Lower lobe of right lung (tissue), 2 donors: Measurements from ENCODE around the gene GSG1L. TPM values are rescaled to one million over a fixed set of nuclear protein-coding genes. Genes with fewer than 3 reads are reported as not detected.

Experiments used
- ATAC-seq, 2 donors: fragments of 200-7000 bp; cut with Tn5 transposase; one replicate each; pipeline ENCODE4 v1.9.1; 2020 to 2022; ENCODE audit warnings: mild to moderate bottlenecking in 2 of 2, moderate library complexity in 2 of 2
- DNase-seq: peaks from one replicate; pipeline ENCODE4 v3.0.0-alpha.2; 2020
- H3K27ac ChIP-seq: fragments of 200-600 bp; one replicate; pipeline ENCODE4 v1.8.0; 2022
- H3K27me3 ChIP-seq: fragments of 200-600 bp; one replicate; pipeline ENCODE4 v1.8.0; 2022; ENCODE audit warnings: low read depth
- H3K36me3 ChIP-seq: fragments of 200-600 bp; one replicate; pipeline ENCODE4 v1.8.0; 2022; ENCODE audit warnings: mild to moderate bottlenecking
- H3K4me1 ChIP-seq: fragments of 200-600 bp; one replicate; pipeline ENCODE4 v1.8.0; 2022
- H3K4me3 ChIP-seq: fragments of 200-600 bp; one replicate; pipeline ENCODE4 v1.8.0; 2022; ENCODE audit warnings: mild to moderate bottlenecking
- H3K9me3 ChIP-seq: fragments of 200-600 bp; one replicate; pipeline ENCODE4 v1.8.0; 2022
- intact Hi-C: fragments of 100-400 bp; cut with DNase I; formaldehyde crosslinking; loops from one replicate; pipeline ENCODE4 v1.11.0; 2022
- total RNA-seq: library from RNA; stranded (reverse); fragmentation: NEBNext Ultra II Directional; extraction: Animal tissue kit (Norgen Biotek cat#: 25700); gene quantifications from one replicate; pipeline ENCODE4 v1.2.1, GENCODE V29; 2021
- TF ChIP-seq, protein P1 (sequence below): fragments of 200-600 bp; IDR thresholded peaks from one replicate; pipeline ENCODE4 v1.8.0; 2022; ENCODE audit warnings: antibody characterized with exemption, mild to moderate bottlenecking
- donor health status: DM: no; HTN: yes; CAD: no; lungs with severe emphysema.

The GSG1L gene
- total RNA-seq, 1 donor from 2014 or later, result 0.30 TPM

DNA sequence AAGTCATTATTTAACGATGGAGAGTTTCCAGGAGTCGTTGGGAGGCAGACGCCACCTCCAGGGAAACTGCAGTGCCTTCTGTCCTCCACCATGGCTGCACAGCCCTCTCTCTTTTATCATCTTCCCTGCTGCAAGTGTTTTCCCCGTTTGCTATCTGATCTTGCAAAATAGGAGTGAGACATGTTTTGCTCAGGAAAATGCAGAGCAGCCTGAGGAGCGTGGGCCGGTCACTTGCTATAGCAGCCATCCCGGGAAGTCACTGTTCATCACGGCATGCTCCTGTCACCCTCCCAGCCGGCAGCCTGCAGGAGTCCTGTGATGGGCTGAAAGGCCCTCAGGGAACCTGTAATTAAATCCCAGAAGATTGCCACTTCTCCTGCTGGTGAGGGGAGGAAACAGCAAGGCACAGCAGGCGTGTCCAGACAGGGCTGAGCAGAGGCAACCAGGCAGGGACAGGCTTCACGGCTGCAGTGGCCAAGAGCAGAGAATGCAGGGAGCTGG is 143.1 kb downstream of the GSG1L start:
- no peak for DNase-seq
- no peak overlapping the region for H3K4me3 ChIP-seq
- intact Hi-C loops, result no loop called here
- peaks cover 7% of the 10 kb centered on the region for H3K27me3 ChIP-seq
- TF ChIP-seq, protein P1, sequence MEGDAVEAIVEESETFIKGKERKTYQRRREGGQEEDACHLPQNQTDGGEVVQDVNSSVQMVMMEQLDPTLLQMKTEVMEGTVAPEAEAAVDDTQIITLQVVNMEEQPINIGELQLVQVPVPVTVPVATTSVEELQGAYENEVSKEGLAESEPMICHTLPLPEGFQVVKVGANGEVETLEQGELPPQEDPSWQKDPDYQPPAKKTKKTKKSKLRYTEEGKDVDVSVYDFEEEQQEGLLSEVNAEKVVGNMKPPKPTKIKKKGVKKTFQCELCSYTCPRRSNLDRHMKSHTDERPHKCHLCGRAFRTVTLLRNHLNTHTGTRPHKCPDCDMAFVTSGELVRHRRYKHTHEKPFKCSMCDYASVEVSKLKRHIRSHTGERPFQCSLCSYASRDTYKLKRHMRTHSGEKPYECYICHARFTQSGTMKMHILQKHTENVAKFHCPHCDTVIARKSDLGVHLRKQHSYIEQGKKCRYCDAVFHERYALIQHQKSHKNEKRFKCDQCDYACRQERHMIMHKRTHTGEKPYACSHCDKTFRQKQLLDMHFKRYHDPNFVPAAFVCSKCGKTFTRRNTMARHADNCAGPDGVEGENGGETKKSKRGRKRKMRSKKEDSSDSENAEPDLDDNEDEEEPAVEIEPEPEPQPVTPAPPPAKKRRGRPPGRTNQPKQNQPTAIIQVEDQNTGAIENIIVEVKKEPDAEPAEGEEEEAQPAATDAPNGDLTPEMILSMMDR, result no peak
- no peak overlapping the region for H3K27ac ChIP-seq
- no peaks in the 10 kb centered on the region for H3K36me3 ChIP-seq
- H3K9me3 ChIP-seq, result no peaks in the 10 kb centered on the region
- no peaks in the 10 kb centered on the region for H3K4me1 ChIP-seq
- ATAC-seq, result no peak

DNA sequence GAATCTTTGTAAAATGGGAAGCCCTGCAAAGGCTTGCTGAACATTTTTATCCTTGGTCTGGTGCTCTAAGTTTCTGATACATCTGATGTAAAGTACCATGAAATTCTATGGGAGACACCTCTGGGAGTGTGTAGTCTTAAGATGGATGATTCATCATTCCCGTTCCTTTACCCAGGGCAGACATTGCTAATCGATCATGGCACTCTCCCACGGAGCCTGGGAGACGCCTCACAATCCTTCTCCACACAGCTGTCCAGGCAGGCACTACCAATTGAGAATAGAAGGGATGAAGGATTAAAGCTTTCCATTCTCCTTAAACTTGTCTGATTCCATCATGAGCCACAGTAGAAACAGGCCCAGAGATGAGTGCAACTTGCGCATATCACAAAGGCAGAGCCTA is 144.8 kb downstream of the GSG1L start:
- Histone ChIP-seq H3K27ac (no peak overlapping the region), H3K4me3 (no peak overlapping the region), H3K36me3 (no peaks in the 10 kb centered on the region), H3K27me3 (peaks cover 10% of the 10 kb centered on the region), H3K4me1 (no peaks in the 10 kb centered on the region), H3K9me3 (no peaks in the 10 kb centered on the region)
- TF ChIP-seq, protein P1, result no peak
- intact Hi-C loops, result no loop called here
- DNase-seq (no peak), ATAC-seq (no peak)

DNA sequence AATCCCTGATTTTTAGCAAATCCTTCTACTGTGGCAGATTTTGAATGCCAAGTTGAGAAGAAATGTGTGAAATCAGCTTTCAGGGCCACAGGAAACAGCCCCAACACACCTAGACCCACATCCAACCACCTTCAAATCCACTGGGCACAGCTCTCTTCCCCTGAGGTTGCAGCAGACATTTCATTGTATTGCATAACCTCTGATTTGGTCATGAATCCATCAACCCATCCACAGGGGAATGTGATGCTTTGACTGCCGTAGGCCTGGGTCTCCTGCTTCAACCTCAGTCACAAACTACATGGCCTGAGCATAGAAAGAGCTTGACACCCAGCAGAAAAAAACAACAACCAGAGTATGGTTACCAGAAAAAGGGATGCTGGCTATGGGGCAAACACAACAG is 145.6 kb downstream of the GSG1L start:
- H3K9me3 ChIP-seq, result no peaks in the 10 kb centered on the region
- no peaks in the 10 kb centered on the region for H3K4me1 ChIP-seq
- ATAC-seq, result no peak
- H3K27ac ChIP-seq, result no peak overlapping the region
- no peak overlapping the region for H3K4me3 ChIP-seq
- TF ChIP-seq, protein P1, result no peak
- no peaks in the 10 kb centered on the region for H3K36me3 ChIP-seq
- H3K27me3 ChIP-seq, result peaks cover 5% of the 10 kb centered on the region
- DNase-seq, result no peak
- intact Hi-C loops, result no loop called here

DNA sequence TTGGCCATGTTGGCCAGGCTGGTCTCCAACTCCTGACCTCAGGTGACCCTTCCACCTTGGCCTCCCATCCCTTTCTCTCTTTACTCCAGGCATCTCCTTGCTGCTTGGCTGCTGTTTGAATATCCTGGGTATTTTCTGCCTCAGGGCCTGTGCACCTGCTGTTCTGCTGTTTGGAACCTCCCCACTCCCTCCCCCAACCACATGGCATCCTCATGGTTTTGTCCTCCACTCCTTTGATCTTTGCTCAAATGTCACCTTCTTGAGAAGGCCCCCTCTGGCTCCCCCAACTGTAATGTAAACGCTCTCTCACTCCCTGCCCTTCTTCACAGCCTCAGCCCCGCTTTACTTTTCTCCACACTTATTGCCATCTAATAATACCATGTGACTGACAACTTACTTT is 152.0 kb downstream of the GSG1L start:
- DNase-seq (no peak), ATAC-seq (no peak)
- H3K9me3 ChIP-seq, result no peaks in the 10 kb centered on the region
- no peak overlapping the region for H3K4me3 ChIP-seq
- no peaks in the 10 kb centered on the region for H3K4me1 ChIP-seq
- TF ChIP-seq, protein P1, result no peak
- H3K36me3 ChIP-seq, result no peaks in the 10 kb centered on the region
- intact Hi-C loops, result no loop called here
- no peak overlapping the region for H3K27ac ChIP-seq
- H3K27me3 ChIP-seq, result peaks cover 5% of the 10 kb centered on the region

DNA sequence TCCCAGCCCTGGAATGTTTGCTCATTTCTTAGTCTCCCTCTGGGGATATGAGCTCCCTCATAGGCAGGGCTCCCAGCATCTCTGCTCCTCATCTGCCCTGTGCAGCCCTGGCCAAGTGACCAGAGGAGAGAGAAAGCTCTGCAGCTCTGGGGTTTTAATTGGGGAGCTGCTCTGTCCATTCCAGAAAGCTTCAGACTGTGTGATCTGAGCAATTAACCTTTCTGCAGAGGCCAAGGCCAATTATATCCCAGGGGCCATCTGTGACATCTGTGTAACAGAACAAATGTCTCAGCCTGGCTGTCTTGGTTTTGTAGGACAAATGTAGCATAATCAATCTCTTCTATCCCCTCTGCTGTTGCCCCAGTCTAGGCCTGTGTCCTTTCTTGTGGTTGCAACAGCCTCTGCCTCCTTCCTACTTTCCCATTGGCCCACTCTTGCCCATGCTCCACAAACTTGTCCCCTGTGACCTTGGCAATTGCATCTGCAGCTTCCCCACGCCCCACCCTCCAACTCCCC is 156.0 kb downstream of the GSG1L start:
- intact Hi-C loops, result no loop called here
- no peak overlapping the region for H3K27ac ChIP-seq
- DNase-seq (no peak), ATAC-seq (no peak)
- H3K4me3 ChIP-seq, result no peak overlapping the region
- no peaks in the 10 kb centered on the region for H3K9me3 ChIP-seq
- no peaks in the 10 kb centered on the region for H3K4me1 ChIP-seq
- H3K27me3 ChIP-seq, result no peaks in the 10 kb centered on the region
- TF ChIP-seq, protein P1, result no peak
- H3K36me3 ChIP-seq, result no peaks in the 10 kb centered on the region

DNA sequence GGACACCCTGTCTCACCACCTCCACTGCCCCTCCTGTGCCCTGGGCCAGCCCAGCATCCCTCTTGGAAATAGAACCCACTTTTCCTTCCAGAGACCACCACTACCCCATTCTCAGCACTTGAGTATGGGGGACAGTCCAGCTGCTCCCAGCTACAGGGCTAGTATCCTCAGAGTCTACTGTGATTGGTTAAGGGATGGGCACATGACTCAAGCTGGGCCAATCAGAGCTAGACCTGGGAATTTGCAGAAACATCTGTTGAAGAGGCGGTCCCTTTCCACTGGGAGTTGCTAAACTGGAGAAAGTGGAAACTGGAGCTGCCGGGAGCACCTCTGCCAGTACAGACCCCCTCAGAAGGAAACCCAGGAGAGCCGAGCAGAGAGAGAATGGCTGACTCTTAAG is 156.6 kb downstream of the GSG1L start:
- no peak for ATAC-seq
- H3K4me1 ChIP-seq, result no peaks in the 10 kb centered on the region
- no peak overlapping the region for H3K4me3 ChIP-seq
- no peaks in the 10 kb centered on the region for H3K9me3 ChIP-seq
- TF ChIP-seq, protein P1, result no peak
- DNase-seq, result no peak
- H3K27me3 ChIP-seq, result no peaks in the 10 kb centered on the region
- intact Hi-C loops, result no loop called here
- H3K36me3 ChIP-seq, result no peaks in the 10 kb centered on the region
- no peak overlapping the region for H3K27ac ChIP-seq
